GM19238 (cell line): ENCODE data around the gene TBX20.

Experiments
- DNase-seq: peaks from one replicate; pipeline ENCODE4 v3.0.0; 2011; ENCODE audit warnings: low spot score; ENCODE audit not compliant: insufficient read length

TBX20 gene, protein sequence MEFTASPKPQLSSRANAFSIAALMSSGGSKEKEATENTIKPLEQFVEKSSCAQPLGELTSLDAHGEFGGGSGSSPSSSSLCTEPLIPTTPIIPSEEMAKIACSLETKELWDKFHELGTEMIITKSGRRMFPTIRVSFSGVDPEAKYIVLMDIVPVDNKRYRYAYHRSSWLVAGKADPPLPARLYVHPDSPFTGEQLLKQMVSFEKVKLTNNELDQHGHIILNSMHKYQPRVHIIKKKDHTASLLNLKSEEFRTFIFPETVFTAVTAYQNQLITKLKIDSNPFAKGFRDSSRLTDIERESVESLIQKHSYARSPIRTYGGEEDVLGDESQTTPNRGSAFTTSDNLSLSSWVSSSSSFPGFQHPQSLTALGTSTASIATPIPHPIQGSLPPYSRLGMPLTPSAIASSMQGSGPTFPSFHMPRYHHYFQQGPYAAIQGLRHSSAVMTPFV

DNA sequence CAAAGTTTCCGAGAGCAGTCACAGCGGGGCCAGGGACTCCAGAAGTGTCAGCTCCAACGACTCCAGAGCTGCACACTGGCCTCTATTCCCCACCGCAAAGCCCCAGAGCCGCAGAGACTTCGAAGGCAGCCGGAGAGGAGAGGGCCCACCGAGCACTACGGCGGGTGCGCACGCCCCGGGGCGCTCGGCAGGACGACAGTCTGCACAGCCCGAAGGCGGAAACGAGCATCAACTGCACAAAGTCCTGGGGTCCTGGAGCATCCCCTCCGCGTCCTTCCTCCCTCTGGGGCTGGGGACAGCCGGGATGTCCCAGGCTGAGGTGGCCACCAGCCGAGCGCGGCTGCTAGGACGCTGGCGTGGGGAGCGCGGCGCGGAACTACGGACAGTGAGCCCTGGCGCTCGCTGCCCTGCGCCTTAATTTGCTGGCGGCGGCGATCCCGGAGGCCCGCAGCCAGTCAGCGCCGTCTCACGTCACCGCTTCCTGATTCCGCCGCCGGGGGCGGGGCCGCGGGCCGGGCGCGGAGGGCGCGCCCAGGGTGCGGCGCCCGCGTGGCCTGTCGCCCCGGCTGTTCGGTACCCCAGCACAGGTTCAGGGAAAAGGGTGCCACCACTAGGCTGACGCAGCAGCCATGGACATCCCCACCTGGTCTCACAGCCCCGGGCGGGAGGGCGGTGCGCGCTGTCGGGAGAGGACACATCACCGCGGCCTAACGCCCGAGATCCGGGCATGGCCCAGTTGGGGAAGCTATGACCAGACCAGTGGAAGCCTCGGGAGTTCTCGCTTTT, at the start of gene TBX20:
Gene TBX20, minus strand, starts transcription at position 391 of the 786 bp plus-strand sequence. CDS start 480 bp downstream, outside the sequence.
- DNase-seq = no peak

- no peak for DNase-seq
Observed at GRCh38 chr7:35289376-35289775, 35.5 kb upstream of the TBX20 start.

GRCh38 chr7:35286986-35287385, 33.1 kb upstream of the TBX20 start:
- no peak for DNase-seq

DNA sequence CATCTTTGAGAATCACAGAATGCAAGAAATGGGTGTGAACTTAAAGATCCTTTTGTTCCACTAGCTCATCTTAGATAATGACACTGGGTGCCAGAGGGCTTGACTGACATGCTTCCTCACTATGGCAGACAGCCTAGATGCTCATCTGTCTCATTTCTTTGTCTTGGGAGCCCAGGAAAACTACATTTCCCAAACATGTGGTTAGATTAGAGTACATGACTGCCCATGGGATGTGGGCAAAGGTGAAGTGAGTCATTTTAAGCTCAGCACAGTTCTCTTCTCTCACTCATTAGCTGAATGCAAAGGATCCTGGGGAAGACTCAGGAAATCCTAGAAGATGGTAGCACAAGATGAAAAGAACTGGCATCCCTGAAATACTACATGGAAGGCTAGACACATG, 32.5 kb upstream of the TBX20 start:
- DNase-seq = no peak

DNA sequence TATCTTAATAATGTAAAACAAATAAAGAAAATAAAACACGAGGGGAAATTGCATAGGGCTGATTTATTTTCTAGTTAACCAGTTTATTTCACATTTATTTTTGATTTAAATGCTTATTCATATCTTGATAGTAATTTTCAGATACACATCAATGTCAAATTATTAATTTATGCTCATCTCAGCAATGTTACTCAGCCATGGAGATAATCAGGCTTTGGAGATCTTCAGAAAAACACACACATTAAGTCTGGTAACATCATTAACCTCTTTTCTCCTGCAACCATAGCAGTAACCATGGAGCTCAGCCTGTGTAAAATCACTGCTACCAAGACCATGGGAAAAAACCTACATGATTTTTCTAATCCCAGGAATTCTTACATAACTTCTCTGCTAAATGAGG, 31.9 kb upstream of the TBX20 start:
- DNase-seq = no peak

DNA sequence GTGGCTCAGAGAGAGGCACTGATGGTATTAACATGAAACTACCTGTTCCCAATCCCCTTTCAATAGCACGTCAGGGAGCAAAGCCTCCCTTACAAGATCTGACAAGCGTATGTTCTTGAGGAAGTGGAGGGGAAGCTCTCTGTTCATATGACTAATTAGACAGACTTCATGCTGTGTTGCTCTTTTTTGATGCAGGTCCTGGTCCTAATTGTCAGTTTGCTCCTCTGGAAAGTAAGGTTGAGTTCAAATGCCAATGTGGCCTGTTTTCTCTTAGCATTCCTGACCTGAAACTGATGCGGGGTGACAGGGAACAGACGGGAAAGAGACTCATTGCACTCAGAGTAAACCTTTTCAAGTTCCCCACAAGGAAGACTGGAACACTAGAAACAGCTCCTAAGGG, 27.0 kb upstream of the TBX20 start:
- no peak for DNase-seq

DNA sequence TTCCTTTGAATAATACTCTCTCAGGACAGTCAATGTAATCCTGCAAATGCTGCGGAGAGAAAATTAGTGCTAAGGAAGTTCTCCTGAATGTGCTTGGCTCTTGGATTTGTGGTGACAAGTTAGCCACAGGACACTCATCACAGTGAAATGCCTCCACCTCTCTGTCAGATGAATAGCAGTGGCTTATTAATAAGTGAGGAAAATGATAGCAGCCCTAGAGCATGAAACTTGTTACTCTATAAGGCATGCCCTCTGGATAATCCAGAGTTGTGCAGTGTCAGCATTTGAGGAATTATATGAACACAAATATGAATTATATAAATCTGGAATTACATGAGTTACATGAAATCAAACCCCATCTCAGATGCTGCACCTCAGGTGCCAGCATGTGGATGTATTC, 23.5 kb upstream of the TBX20 start:
- no peak for DNase-seq

GRCh38 chr7:35272246-35272645, 18.3 kb upstream of the TBX20 start:
- no peak for DNase-seq

DNA sequence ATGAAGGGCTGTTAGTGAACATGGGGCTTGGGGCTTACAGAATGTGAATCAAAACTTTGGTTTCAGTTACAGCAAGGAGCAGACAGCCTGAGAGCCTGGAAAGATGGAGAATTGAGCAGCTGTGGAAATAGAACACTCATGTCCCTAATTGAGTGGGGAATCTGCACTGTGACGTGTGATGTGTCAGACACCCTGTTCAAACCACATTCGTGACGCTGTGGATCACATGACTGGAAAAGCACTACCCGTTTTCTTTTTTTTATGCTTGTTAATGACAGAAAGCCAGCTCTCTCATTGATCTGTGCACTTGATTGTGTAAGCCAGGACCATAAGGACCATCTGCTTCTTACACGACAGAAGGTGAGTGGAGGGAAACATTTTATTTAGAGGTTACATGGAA, 15.1 kb upstream of the TBX20 start:
- no peak for DNase-seq

DNA sequence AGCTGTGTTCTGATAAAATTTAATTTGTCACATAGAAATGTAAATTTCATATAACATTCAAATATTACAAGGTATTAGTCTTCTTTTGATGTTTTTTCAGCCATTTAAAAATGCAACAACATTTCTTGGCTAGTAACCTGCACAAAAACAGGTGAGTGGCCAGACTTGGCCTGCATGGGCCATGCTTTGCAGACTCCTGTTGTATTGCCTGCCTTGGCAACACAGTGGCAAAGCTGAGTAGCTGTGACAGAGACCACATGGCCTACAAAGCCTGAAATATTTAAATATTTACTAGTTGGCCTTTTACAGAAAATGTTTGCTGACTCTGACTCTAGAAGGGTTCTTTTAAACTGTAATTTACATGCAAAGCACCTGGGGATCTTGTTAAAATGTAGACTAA, 13.5 kb upstream of the TBX20 start:
- no peak for DNase-seq

GRCh38 chr7:35263396-35263795, 9.5 kb upstream of the TBX20 start:
- DNase-seq = no peak

DNA sequence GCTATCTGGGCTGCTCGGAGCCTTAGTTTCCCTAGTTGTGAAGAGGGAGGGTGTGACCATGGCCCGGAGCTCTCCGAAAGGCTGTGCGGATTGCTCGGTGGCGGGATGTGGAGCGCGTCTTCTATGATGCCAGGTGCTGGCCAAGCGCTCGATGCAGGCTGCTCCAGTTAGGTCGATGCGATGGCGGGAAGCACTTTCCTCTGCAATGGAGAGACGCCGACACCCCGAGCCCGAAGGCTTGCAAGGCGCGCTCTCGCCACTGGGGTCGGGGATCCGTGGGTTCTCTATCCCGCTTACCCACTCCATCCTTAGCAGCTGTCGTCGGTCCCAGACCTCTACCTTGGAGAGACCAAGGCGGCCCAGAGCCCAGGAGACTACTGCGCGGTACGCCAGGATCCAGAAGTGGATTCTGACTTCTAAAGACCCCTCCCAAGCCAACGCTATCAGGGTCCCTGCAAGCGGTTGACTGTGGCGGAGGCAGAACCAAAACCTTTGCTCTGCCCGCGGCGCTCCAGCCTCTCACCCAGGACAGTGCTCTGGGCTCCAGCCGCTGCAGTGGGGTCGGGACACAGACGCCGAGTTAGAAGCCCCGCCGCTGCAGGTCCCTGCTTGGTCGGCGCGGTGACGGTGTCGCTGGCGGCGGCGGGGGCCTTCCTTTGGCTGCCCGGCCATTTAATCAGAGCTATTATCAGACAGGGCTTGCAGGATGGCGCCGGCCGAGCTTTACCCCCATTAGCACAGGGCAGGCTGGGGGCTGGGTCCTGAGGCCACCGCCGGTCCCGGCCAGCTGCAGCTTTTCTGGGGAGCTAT, 7.8 kb upstream of the TBX20 start:
- DNase-seq = no peak

DNA sequence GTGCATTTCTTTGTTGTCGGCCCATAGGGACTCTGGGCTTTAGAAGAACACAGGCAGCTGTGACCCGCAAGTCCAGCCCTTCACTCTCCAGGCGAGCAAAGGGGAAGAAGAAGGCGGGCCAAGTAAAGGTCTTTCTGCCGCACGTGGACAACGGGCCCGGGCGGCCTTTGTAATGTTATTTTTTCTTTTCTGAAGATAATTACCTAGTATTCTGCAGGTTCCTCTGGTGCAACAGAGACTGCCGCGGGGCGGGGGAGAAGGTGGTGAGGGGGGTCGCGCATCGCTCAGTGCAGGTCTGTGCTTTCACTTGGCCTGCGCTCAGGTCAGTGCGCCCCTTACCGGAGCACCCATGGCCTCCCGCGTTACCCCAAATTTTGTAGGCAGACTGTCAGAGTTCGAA, 7.1 kb upstream of the TBX20 start:
- DNase-seq = no peak

DNA sequence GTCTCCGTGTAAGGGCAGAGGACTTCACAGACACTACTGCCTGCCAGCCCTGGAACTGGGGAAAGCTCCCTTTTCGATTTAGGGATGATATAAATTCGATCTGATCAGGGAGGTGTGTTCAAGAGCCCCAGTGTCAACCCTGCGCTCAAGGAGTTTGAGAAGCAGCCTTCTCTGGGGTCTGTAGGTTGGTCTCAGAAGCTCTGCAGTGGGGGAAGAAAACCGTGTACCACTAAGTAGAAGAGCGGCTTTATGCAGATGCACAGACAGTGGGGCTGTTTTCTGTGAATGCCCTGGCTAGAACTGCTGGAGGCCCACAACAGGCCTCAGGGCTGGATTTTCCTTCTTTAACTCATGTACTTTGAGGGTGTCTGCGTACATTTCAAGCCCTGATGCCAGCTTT, 6.3 kb upstream of the TBX20 start:
- no peak for DNase-seq

- no peak for DNase-seq
Observed at GRCh38 chr7:35259523-35259908, 5.6 kb upstream of the TBX20 start.

DNA sequence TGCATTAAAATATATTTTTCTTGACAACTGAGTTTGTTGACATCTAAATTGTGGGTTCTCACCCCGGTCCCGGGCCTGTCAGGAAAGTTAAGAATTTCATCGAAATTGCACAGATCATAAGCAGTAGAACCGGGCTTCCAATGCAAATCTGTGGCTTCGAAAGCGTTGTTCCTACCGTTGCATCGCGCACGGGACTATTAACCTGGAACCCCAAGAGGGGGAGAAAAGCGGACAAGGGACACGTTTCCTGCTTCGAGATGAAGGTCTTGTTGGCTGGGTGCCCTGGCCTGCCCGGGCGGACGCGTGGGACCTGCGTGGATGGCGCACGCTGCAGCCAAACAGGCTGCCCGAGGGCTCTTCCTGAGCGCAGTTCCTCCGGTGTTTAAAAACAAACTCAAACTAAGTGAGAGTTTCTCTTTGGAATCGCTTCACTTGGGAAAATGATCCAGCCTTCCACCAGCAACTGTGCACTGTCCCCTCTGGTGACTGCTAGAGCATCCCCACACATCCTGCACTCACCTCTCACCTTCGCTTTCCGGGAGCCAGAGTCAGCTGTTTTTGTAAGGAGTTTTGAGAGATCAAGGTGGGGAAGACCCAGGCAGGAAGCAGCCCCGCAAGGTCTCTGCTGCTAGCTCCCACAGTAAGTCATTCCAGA, 5.1 kb upstream of the TBX20 start:
- DNase-seq = no peak

- DNase-seq = no peak
Observed at GRCh38 chr7:35258125-35258867, 4.4 kb upstream of the TBX20 start.

DNA sequence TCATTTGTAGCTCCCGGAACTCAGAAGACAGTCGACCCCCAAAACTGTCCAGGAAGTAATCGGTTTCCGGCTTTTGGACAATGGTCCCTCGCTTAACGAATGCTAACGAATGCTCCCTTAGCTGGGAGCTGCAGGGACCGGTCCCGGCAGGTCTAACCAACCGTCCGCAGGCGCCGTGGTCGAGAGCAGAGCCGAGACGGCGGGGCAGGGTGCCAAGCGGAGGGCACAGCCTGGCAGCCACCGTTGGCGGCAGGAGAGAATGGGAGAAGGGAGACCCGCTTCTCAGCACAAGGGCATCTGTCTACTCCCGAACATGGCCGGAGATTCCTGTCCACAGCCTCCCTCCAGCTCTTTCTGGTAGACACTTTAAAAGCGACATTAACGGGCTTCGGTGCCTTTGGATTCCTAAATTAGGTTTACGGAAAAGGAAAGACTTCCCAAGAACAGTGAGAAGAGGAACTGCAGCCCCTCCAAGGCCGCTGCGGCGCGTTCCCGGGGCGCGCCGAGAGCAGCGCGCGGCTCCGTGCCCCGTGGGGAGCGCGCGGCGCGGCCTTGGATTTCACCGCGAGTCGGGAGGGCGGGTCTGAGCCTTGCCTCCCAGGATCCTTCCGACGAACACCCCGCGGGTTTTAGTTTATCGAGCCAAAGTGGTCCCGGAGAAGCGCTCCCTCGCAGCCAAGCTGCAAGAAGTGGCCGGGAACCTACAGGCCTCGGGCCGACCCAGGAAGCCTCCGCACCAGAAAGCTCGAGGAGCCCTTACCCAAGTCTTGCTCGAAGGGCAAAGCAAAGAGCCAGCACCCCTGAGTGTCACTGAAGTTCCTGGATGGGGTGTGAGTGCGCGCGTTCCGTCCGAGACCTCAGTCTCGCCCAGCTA, 3.6 kb upstream of the TBX20 start:
- DNase-seq = no peak

- no peak for DNase-seq
Observed at GRCh38 chr7:35256256-35257175, 2.6 kb upstream of the TBX20 start.
